SU-DHL-6 (cell line): Measurements from ENCODE around the gene BCO2.
"Not testable (repeated sequence)": the region's sequence is repeated elsewhere in the genome, so short reads cannot be mapped to it uniquely, and the experiment has no call there.

Source experiments
- H2AFZ ChIP-seq: fragments of 200-600 bp; sonication (generic); 2 replicates; pipeline ENCODE4 v1.6.1; 2014; ENCODE audit warnings: low read depth, mild to moderate bottlenecking, moderate library complexity, mixed read lengths, antibody characterized with exemption, low read length; ENCODE audit not compliant: severe bottlenecking
- H3F3A ChIP-seq: fragments of 200-600 bp; shearing (Covaris generic); 2 replicates; pipeline ENCODE4 v1.6.0; 2016; ENCODE audit warnings: antibody characterized with exemption, mild to moderate bottlenecking; ENCODE audit not compliant: insufficient read depth
- H3K27ac ChIP-seq: fragments of 200-600 bp; sonication (generic); 2 replicates; pipeline ENCODE4 v1.5.1; 2016; ENCODE audit warnings: low read depth, mild to moderate bottlenecking, low read length, moderate library complexity, mixed read lengths
- H3K27me3 ChIP-seq: fragments of 200-600 bp; sonication (generic), shearing (Covaris generic); 2 replicates; pipeline ENCODE4 v1.6.0; 2014; ENCODE audit warnings: mild to moderate bottlenecking, low read length
- H3K36me3 ChIP-seq: fragments of 200-600 bp; sonication (generic); 2 replicates; pipeline ENCODE4 v1.6.1; 2014; ENCODE audit warnings: mild to moderate bottlenecking, low read length, mixed read lengths
- H3K4me2 ChIP-seq: fragments of 300-600, 200-600 bp; shearing (Covaris generic), sonication (generic); 2 replicates; pipeline ENCODE4 v1.6.0; 2014; ENCODE audit warnings: low read length, low read depth, mild to moderate bottlenecking; ENCODE audit not compliant: poor library complexity, severe bottlenecking
- H3K4me3 ChIP-seq: fragments of 200-600 bp; sonication (generic); 2 replicates; pipeline ENCODE4 v1.5.1; 2014; ENCODE audit warnings: antibody characterized with exemption, low read length, mild to moderate bottlenecking, mixed read lengths; ENCODE audit not compliant: insufficient read depth, poor library complexity, severe bottlenecking
- H3K79me2 ChIP-seq: fragments of 200-600 bp; sonication (generic); 2 replicates; pipeline ENCODE4 v1.6.1; 2014; ENCODE audit warnings: mild to moderate bottlenecking, low read length, moderate library complexity; ENCODE audit not compliant: insufficient read depth
- H3K9ac ChIP-seq: fragments of 200-600 bp; sonication (generic); 2 replicates; pipeline ENCODE4 v1.7.0; 2014; ENCODE audit warnings: mild to moderate bottlenecking, low read length
- H3K9me2 ChIP-seq: fragments of 200-600 bp; sonication (generic); replicated peaks from 2 replicates; pipeline ENCODE4 v1.6.1; 2014; ENCODE audit warnings: low read length; ENCODE audit not compliant: insufficient read depth
- H3K9me3 ChIP-seq: fragments of 200-600 bp; sonication (generic); 2 replicates; pipeline ENCODE4 v1.6.1; 2014; ENCODE audit warnings: low read length, mixed read lengths; ENCODE audit not compliant: insufficient read depth
- H4K20me1 ChIP-seq: fragments of 200-600 bp; sonication (generic); 2 replicates; pipeline ENCODE4 v1.6.1; 2014; ENCODE audit warnings: low read depth, mild to moderate bottlenecking, antibody characterized with exemption, low read length, moderate library complexity, mixed read lengths
- CTCF ChIP-seq: fragments of 200-600 bp; sonication (generic); IDR thresholded peaks from one replicate; pipeline ENCODE4 v1.5.1; 2017; ENCODE audit warnings: antibody characterized with exemption, mild to moderate bottlenecking, low read length, moderate library complexity; ENCODE audit not compliant: insufficient read depth, poor library complexity, severe bottlenecking
- EZH2phosphoT487 ChIP-seq: fragments of 200-600 bp; sonication (generic), shearing (Covaris generic); conservative IDR thresholded peaks from 2 replicates; pipeline ENCODE4 v1.6.1; 2018; ENCODE audit warnings: mild to moderate bottlenecking, antibody characterized with exemption, low read length, moderate library complexity, mixed read lengths

The BCO2 gene

DNA sequence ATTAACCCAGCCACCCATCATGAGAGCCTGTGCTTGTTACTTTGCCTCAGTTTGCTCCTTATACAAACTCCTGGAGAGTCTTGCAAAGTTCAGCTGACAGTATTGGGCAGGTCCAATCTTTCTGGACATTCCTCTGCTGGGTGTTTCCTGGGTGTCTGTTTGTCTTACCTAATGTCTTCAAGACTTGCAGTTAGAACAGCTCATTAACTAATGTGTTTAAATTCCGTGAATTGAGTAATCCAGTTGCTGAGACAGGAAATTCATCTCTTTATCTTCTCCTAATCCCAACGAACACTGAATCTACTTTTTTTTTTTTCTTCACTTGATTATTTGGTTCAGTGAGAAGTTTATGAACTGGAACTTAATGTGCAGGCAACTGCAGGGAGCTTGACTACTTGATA is 20.6 kb downstream of the BCO2 start:
- Histone ChIP-seq H3F3A (no peaks in the 10 kb centered on the region), H3K9me2 (no peaks in the 10 kb centered on the region), H3K9ac (no peak overlapping the region), H3K79me2 (no peaks in the 10 kb centered on the region), H3K4me2 (no peak overlapping the region), H3K9me3 (no peaks in the 10 kb centered on the region), H2AFZ (no peak overlapping the region), H4K20me1 (no peaks in the 10 kb centered on the region), H3K27ac (no peak overlapping the region), H3K4me3 (no peak overlapping the region), H3K36me3 (no peaks in the 10 kb centered on the region), H3K27me3 (no peaks in the 10 kb centered on the region)
- TF ChIP-seq CTCF (no peak), EZH2phosphoT487 (no peak)

DNA sequence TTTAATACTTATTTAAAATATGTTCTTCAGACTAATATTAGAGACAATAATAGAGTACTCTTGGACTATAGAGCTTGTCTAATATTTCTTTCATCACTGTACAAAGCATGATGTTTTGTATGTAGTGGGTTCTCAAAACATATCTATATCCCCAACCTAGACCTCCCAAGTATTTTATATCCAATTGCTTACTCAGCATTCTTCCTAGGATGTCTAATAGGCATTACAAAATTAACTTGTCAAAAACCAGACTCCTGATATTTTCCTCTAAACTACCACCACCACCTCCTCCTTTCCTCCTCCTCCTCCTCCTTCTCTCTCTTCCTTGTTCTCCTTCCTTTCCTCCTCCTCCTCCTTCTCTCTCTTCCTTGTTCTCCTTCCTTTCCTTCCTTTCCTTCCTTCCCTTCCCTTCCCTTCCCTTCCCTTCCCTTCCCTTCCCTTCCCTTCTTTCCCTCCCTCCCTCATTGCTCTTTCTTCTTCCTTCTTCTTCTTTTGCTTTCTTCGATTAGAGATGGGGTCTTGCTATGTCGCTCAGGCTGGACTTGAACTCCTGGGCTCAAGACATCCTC is 21.3 kb downstream of the BCO2 start:
- Histone ChIP-seq H3F3A (no peaks in the 10 kb centered on the region), H3K9ac (no peak overlapping the region), H3K9me2 (no peaks in the 10 kb centered on the region), H3K27me3 (no peaks in the 10 kb centered on the region), H3K36me3 (no peaks in the 10 kb centered on the region), H3K79me2 (no peaks in the 10 kb centered on the region), H3K4me3 (no peak overlapping the region), H3K27ac (no peak overlapping the region), H3K4me2 (no peak overlapping the region), H3K9me3 (no peaks in the 10 kb centered on the region), H2AFZ (no peak overlapping the region), H4K20me1 (no peaks in the 10 kb centered on the region)
- TF ChIP-seq EZH2phosphoT487 (no peak), CTCF (no peak)

DNA sequence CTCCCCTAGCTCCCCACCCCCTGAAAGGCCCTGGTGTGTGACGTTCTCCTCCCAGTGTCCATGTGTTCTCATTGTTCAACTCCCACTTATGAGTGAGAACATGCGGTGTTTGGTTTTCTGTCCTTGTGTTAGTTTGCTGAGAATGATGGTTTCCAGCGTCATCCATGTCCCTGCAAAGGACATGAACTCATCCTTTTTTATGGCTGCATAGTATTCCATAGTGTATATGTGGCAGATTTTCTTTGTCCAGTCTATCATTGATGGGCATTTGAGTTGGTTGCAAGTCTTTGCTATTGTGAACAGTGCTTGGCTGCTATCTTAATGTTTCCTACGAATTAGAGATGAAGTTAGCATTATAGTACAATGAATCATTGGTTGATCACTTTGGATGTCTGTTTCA is 23.8 kb downstream of the BCO2 start:
- H3K27me3 ChIP-seq, H3K79me2 ChIP-seq, H3K36me3 ChIP-seq, H2AFZ ChIP-seq, H3K4me2 ChIP-seq, H3K27ac ChIP-seq, H4K20me1 ChIP-seq, H3K9ac ChIP-seq, H3K9me2 ChIP-seq, H3K4me3 ChIP-seq, H3K9me3 ChIP-seq, H3F3A ChIP-seq: not testable (repeated sequence)

DNA sequence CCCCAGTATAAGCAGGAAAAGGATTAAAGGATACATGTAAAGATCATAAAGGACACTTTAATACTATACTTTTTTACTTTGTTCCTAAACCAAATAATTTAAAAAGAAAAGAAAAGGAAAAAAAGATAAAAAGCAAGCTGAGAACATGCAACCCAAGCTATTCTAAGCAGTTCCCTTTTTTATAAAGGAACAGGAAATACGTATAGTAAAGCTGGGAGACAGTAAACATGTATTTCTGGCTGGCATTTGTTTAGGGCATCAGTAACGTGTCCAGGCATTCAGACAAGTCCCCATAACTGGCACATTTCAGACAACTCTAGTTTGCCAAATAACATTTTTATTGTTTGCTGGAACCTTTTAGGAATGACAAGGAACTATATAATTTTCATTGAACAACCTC is 24.9 kb downstream of the BCO2 start:
- Histone ChIP-seq H3K4me2 (no peak overlapping the region), H3K27me3 (no peaks in the 10 kb centered on the region), H3K9ac (no peak overlapping the region), H3K4me3 (no peak overlapping the region), H3K9me3 (no peaks in the 10 kb centered on the region), H3K9me2 (no peaks in the 10 kb centered on the region), H3K79me2 (no peaks in the 10 kb centered on the region), H4K20me1 (no peaks in the 10 kb centered on the region), H3F3A (no peaks in the 10 kb centered on the region), H2AFZ (no peak overlapping the region), H3K36me3 (no peaks in the 10 kb centered on the region), H3K27ac (no peak overlapping the region)
- TF ChIP-seq EZH2phosphoT487 (no peak), CTCF (no peak)
